C4-2B (cell line): ENCODE measurements around the gene C1orf159.
"Not testable (repeated sequence)": the region's sequence is repeated elsewhere in the genome, so short reads cannot be mapped to it uniquely, and the experiment has no call there.

ENCODE experiments used
- H3K27ac ChIP-seq: fragments of 450-650 bp; 2 replicates; pipeline ENCODE4 v1.5.1; 2017
- CTCF ChIP-seq: fragments of 450-650 bp; conservative IDR thresholded peaks from 2 replicates; pipeline ENCODE4 v1.5.1; 2017; ENCODE audit warnings: mild to moderate bottlenecking
- ZFX ChIP-seq: fragments of 450-650 bp; IDR thresholded peaks from 2 replicates; pipeline ENCODE4 v1.6.1; 2017

Gene C1orf159

GRCh38 chr1:1058921-1059493, 56.9 kb downstream of the C1orf159 start:
- H3K27ac ChIP-seq = peak overlapping the region; percentile 48
- peak; percentile 80 for TF ChIP-seq CTCF
- TF ChIP-seq ZFX = no peak

- H3K27ac ChIP-seq = no peak overlapping the region
- TF ChIP-seq CTCF (no peak), ZFX (no peak)
These were observed 57.6 kb downstream of the C1orf159 start for GRCh38 chr1:1058088-1058905.

- H3K27ac ChIP-seq = not testable (repeated sequence)
These were observed 58.2 kb downstream of the C1orf159 start for GRCh38 chr1:1057769-1058087.

- no peak overlapping the region for H3K27ac ChIP-seq
- TF ChIP-seq ZFX (no peak), CTCF (no peak)
These were observed 59.8 kb downstream of the C1orf159 start for GRCh38 chr1:1055841-1056736.

GRCh38 chr1:1054971-1055370, 60.9 kb downstream of the C1orf159 start:
- no peak overlapping the region for H3K27ac ChIP-seq
- no peak for TF ChIP-seq CTCF
- no peak for TF ChIP-seq ZFX

- H3K27ac ChIP-seq = no peak overlapping the region
- no peak for TF ChIP-seq ZFX
- no peak for TF ChIP-seq CTCF
These were observed 61.7 kb downstream of the C1orf159 start for GRCh38 chr1:1054099-1054700.

- TF ChIP-seq CTCF (no peak), ZFX (no peak)
- no peak overlapping the region for H3K27ac ChIP-seq
These were observed 62.2 kb downstream of the C1orf159 start for GRCh38 chr1:1053682-1054081.
